ENCODE results near the gene SLC6A20. TPM values are rescaled to one million over a fixed set of nuclear protein-coding genes. Genes with fewer than 3 reads are reported as not detected.

Gene SLC6A20
- polyA plus RNA-seq, 1 donor (not counting 4 experiments of a cell fraction or from before 2014, with no cell fraction given), result 0.34 TPM

DNA sequence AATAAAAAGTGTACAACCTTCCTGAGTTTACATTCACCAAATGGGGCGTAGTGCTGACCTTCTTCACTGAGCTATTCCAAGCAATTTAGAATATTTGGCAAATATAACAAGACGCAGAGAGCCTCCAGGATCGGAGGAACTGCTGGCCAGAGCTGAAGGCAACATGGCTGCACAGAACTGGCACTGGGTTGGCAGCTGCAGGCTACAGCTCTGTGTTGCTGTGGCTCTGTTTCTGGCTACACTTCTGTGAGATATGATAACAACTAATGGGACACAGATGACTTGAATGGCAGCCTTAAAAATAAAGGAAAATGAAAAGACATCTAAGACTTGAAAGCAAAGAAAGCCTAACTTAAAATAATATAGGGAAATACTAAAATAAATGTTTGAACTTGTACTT is 10.8 kb upstream of the SLC6A20 start:
- Histone ChIP-seq H3K9me1 (ENCODE audit: control insufficient read depth, extremely low read depth, insufficient read depth, low read length) (no peaks in the 10 kb centered on the region), H3K79me2 (ENCODE audit: control insufficient read depth, insufficient read depth, low read length) (no peaks in the 10 kb centered on the region), H4K20me1 (ENCODE audit: control insufficient read depth, extremely low read depth, insufficient read depth, low read length) (no peaks in the 10 kb centered on the region), H3K27me3 (ENCODE audit: control insufficient read depth, extremely low read depth, insufficient read depth, low read length) (no peaks in the 10 kb centered on the region), H3K4me2 (ENCODE audit: control insufficient read depth, extremely low read depth, insufficient read depth, low read depth, low read length) (no peak overlapping the region), H2AFZ (ENCODE audit: control insufficient read depth, low read length) (no peak overlapping the region), H3K4me1 (ENCODE audit: control insufficient read depth, extremely low read depth, insufficient read depth, low read length) (no peaks in the 10 kb centered on the region), H3K9me3 (ENCODE audit: control insufficient read depth, low read depth, low read length) (no peaks in the 10 kb centered on the region), H3K9ac (ENCODE audit: control insufficient read depth, extremely low read depth, insufficient read depth, low read length) (no peak overlapping the region), H3K27ac (ENCODE audit: control insufficient read depth, insufficient read depth, low read length) (no peak overlapping the region), H3K36me3 (ENCODE audit: control insufficient read depth in 2 of 2, extremely low read depth in 1 of 2, insufficient read depth in 2 of 2, low read length in 2 of 2) (no peaks in the 10 kb centered on the region), H3K4me3 (ENCODE audit: control insufficient read depth in 2 of 3, extremely low read depth in 1 of 3, insufficient read depth in 2 of 3, low read depth in 1 of 3, low read length in 3 of 3) (no peak overlapping the region)
- DNase-seq (ENCODE audit: low read depth, low spot score) (no peak), FAIRE-seq (no peak)
- no peak for TF ChIP-seq EZH2 (IDR thresholded peaks at IDR 0.05; ENCODE audit: low read length)
- TF ChIP-seq, protein P1, sequence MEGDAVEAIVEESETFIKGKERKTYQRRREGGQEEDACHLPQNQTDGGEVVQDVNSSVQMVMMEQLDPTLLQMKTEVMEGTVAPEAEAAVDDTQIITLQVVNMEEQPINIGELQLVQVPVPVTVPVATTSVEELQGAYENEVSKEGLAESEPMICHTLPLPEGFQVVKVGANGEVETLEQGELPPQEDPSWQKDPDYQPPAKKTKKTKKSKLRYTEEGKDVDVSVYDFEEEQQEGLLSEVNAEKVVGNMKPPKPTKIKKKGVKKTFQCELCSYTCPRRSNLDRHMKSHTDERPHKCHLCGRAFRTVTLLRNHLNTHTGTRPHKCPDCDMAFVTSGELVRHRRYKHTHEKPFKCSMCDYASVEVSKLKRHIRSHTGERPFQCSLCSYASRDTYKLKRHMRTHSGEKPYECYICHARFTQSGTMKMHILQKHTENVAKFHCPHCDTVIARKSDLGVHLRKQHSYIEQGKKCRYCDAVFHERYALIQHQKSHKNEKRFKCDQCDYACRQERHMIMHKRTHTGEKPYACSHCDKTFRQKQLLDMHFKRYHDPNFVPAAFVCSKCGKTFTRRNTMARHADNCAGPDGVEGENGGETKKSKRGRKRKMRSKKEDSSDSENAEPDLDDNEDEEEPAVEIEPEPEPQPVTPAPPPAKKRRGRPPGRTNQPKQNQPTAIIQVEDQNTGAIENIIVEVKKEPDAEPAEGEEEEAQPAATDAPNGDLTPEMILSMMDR (optimal IDR thresholded peaks at IDR 0.05 in 1 of 3, IDR thresholded peaks at IDR 0.05 in 1 of 3, conservative IDR thresholded peaks at IDR 0.05 in 1 of 3; ENCODE audit: extremely low read depth in 1 of 3, insufficient read depth in 2 of 3, low read length in 3 of 3), result no peak
- dilution Hi-C loops (cut with MboI; ENCODE audit: extremely low pct_ligation_motif_present, low sequenced_read_pairs), result no loop called here

DNA sequence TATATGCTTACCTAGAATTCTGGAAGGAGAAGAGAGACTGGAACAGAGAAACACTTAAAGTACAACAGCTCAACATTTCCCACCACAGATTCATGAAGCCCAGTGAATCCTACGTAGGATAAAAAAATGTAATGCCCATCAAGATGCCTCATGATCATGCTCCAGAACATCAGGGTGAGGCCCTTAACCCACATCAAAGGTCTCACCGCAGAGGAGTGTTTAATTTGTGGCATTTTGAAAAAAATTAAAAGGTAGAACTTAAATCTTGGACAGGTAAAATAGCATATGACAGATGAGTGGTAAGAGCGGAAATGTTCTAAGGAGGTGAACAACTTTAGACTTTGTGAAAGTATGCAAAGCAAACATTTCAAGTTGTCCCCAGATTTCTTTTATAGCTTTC is 9.7 kb upstream of the SLC6A20 start:
- no peaks in the 10 kb centered on the region for H3K9me1 ChIP-seq (ENCODE audit: control insufficient read depth, extremely low read depth, insufficient read depth, low read length)
- no peak for FAIRE-seq

More for the DNA sequence above, 9.7 kb upstream of the SLC6A20 start:
- Histone ChIP-seq H3K27ac (ENCODE audit: control insufficient read depth, insufficient read depth, low read length) (no peak overlapping the region), H3K27me3 (ENCODE audit: control insufficient read depth, extremely low read depth, insufficient read depth, low read length) (no peaks in the 10 kb centered on the region), H3K4me2 (ENCODE audit: control insufficient read depth, extremely low read depth, insufficient read depth, low read depth, low read length) (no peak overlapping the region), H3K79me2 (ENCODE audit: control insufficient read depth, insufficient read depth, low read length) (no peaks in the 10 kb centered on the region), H3K9me3 (ENCODE audit: control insufficient read depth, low read depth, low read length) (no peaks in the 10 kb centered on the region), H2AFZ (ENCODE audit: control insufficient read depth, low read length) (no peak overlapping the region), H4K20me1 (ENCODE audit: control insufficient read depth, extremely low read depth, insufficient read depth, low read length) (no peaks in the 10 kb centered on the region), H3K4me1 (ENCODE audit: control insufficient read depth, extremely low read depth, insufficient read depth, low read length) (no peaks in the 10 kb centered on the region), H3K9ac (ENCODE audit: control insufficient read depth, extremely low read depth, insufficient read depth, low read length) (no peak overlapping the region), H3K36me3 (ENCODE audit: control insufficient read depth in 2 of 2, extremely low read depth in 1 of 2, insufficient read depth in 2 of 2, low read length in 2 of 2) (no peaks in the 10 kb centered on the region), H3K4me3 (ENCODE audit: control insufficient read depth in 2 of 3, extremely low read depth in 1 of 3, insufficient read depth in 2 of 3, low read depth in 1 of 3, low read length in 3 of 3) (no peak overlapping the region)
- TF ChIP-seq, protein P1 (optimal IDR thresholded peaks at IDR 0.05 in 1 of 3, IDR thresholded peaks at IDR 0.05 in 1 of 3, conservative IDR thresholded peaks at IDR 0.05 in 1 of 3; ENCODE audit: extremely low read depth in 1 of 3, insufficient read depth in 2 of 3, low read length in 3 of 3), result no peak
- TF ChIP-seq EZH2 (IDR thresholded peaks at IDR 0.05; ENCODE audit: low read length), result no peak
- DNase-seq (ENCODE audit: low read depth, low spot score), result no peak
- dilution Hi-C loops (cut with MboI; ENCODE audit: extremely low pct_ligation_motif_present, low sequenced_read_pairs), result no loop called here

All from keratinocyte (primary cell).